Transverse colon (tissue), 4 donors: ENCODE results near the gene MORC4. TPM values are rescaled to one million over a fixed set of nuclear protein-coding genes. Genes with fewer than 3 reads are reported as not detected.

Experiments used
- DNase-seq: peaks from one replicate; pipeline ENCODE4 v3.0.0-alpha.2; 2019
- H3K27ac ChIP-seq, 4 donors: fragments of 200-600 bp; sonication (generic); 2 replicates each; pipeline ENCODE4 v1.5.1; 2016 to 2018; ENCODE audit warnings: inconsistent platforms in 4 of 4
- H3K27me3 ChIP-seq: fragments of 200-600 bp; sonication (generic); 2 replicates; pipeline ENCODE4 v1.5.1; 2017; ENCODE audit warnings: inconsistent platforms
- H3K36me3 ChIP-seq, 4 donors: fragments of 200-600 bp; sonication (generic); 2 replicates each; pipeline ENCODE4 v1.5.1; 2017 to 2019; ENCODE audit warnings: inconsistent platforms in 4 of 4
- H3K4me1 ChIP-seq, 4 donors: fragments of 200-600 bp; sonication (generic); 2 replicates each; pipeline ENCODE4 v1.5.1; 2017 to 2020; ENCODE audit warnings: inconsistent platforms in 4 of 4
- H3K4me3 ChIP-seq, 4 donors: fragments of 200-600 bp; sonication (generic); 1 replicate in 1 of 4; 2 replicates in 3 of 4; pipeline versions ENCODE4 v1.5.1 to v1.6.1; 2017 to 2019; ENCODE audit warnings: inconsistent platforms in 4 of 4
- H3K9me3 ChIP-seq, 2 donors: fragments of 200-600 bp; sonication (generic); 2 replicates each; pipeline ENCODE4 v1.5.1; 2017 to 2019; ENCODE audit warnings: inconsistent platforms in 2 of 2
- CTCF ChIP-seq, 5 experiments: fragments of 200-600 bp in 3 of 5; fragments of 450-650 bp in 2 of 5; sonication (generic) in 3 of 5; IDR thresholded peaks; 1 replicate in 2 of 5; 2 replicates in 3 of 5; pipeline ENCODE4 v1.5.1; 2016 to 2017; ENCODE audit warnings: antibody characterized with exemption in 5 of 5, inconsistent platforms in 3 of 5, mild to moderate bottlenecking in 2 of 5, moderate library complexity in 1 of 5
- EP300 ChIP-seq: sonication (generic); formaldehyde crosslinking; IDR thresholded peaks from one replicate; pipeline ENCODE4 v1.6.1; 2017; ENCODE audit warnings: antibody characterized with exemption, low read depth
- POLR2A ChIP-seq: fragments of 450-650 bp; IDR thresholded peaks from one replicate; pipeline ENCODE4 v1.6.1; 2016; ENCODE audit warnings: antibody characterized with exemption, mild to moderate bottlenecking, moderate library complexity
- POLR2AphosphoS5 ChIP-seq, 3 donors: sonication (generic); formaldehyde crosslinking; IDR thresholded peaks; one replicate each; pipeline ENCODE4 v1.6.1; 2016; ENCODE audit warnings: antibody characterized with exemption in 3 of 3
- whole genome bisulfite sequencing, 2 donors: methylation state at CpG; one replicate each; pipeline ENCODE4 v1.1.5; 2018; ENCODE audit warnings: low coverage in 1 of 2; 5-methylcytosine and 5-hydroxymethylcytosine counted together
- in situ Hi-C, 4 donors: fragments of 200-750 bp; cut with MboI; loops; one replicate each; pipeline versions ENCODE4 v1.15.0 to v1.15.1; 2017; ENCODE audit warnings: low sequenced_read_pairs in 3 of 4, low pct_ligation_motif_present in 1 of 4, low pct_unique_long_range_greater_than_20kb in 1 of 4
- intact Hi-C: fragments of 100-400 bp; cut with DNase I; formaldehyde crosslinking; loops from one replicate; pipeline ENCODE4 v1.15.1; 2023; ENCODE audit warnings: low total_unique reads
- total RNA-seq, 4 donors: library from RNA; depleted of rRNA; stranded (reverse); fragments of >200 nt; gene quantifications; one replicate each; pipeline ENCODE4 v1.1.0, GENCODE V29; 2016

MORC4 gene
- total RNA-seq, 4 donors from 2014 or later = 6.3 to 19.1 (median 8.9) TPM

GRCh38 chrX:107014936-107015335 is 14.9 kb upstream of the MORC4 start:
- Histone ChIP-seq H3K36me3 (no peaks in the 10 kb centered on the region), H3K4me3 (no peak overlapping the region), H3K27ac (no peak overlapping the region), H3K9me3 (no peaks in the 10 kb centered on the region), H3K27me3 (no peaks in the 10 kb centered on the region), H3K4me1 (no peaks in the 10 kb centered on the region)
- TF ChIP-seq CTCF (IDR thresholded peaks at IDR 0.05) = no peak
- no peak for TF ChIP-seq EP300
- TF ChIP-seq POLR2A = no peak
- no peak for TF ChIP-seq POLR2AphosphoS5 (IDR thresholded peaks at IDR 0.05)
- in situ Hi-C loops (loop anchor here in 1 of 4 donors (25.0 kb wide), 1 partner anchor 772 kb away; the partner anchor contains the start of genes NCBP2L and TSC22D3), intact Hi-C loops (no loop called here)
- no peak for DNase-seq
- 26% methylated on average over 1 of the region's 1 CpG; no CpG with 5 or more reads in 1 of the 2 donors for WGBS, 2 donors

GRCh38 chrX:107008034-107008433 is 8.0 kb upstream of the MORC4 start:
- intact Hi-C loops (no loop called here), in situ Hi-C loops (loop anchor here in 1 of 4 donors (25.0 kb wide), 1 partner anchor 779 kb away; the partner anchor contains the start of genes NCBP2L and TSC22D3)
- Histone ChIP-seq H3K4me3 (no peak overlapping the region), H3K4me1 (no peaks in the 10 kb centered on the region), H3K27me3 (no peaks in the 10 kb centered on the region), H3K9me3 (no peaks in the 10 kb centered on the region), H3K36me3 (no peaks in the 10 kb centered on the region), H3K27ac (no peak overlapping the region)
- no peak for TF ChIP-seq CTCF (IDR thresholded peaks at IDR 0.05)
- no peak for TF ChIP-seq POLR2AphosphoS5 (IDR thresholded peaks at IDR 0.05)
- TF ChIP-seq EP300 = no peak
- no peak for TF ChIP-seq POLR2A
- WGBS, 2 donors = 86% methylated on average over 4 of the region's 4 CpGs; no CpG with 5 or more reads in 1 of the 2 donors
- no peak for DNase-seq

GRCh38 chrX:106999002-106999975 is 723 bp downstream of the MORC4 start:
- no peaks in the 10 kb centered on the region for H3K4me1 ChIP-seq
- peak overlapping the region; percentile 45 to 62 (median 58) for H3K4me3 ChIP-seq
- no peaks in the 10 kb centered on the region for H3K9me3 ChIP-seq
- TF ChIP-seq POLR2AphosphoS5 (IDR thresholded peaks at IDR 0.05) = no peak
- TF ChIP-seq EP300 = no peak
- no peak for TF ChIP-seq POLR2A
- TF ChIP-seq CTCF (IDR thresholded peaks at IDR 0.05) = peak in 3 of 5 experiments; percentile 17 to 29 (median 27)
- H3K36me3 ChIP-seq = no peaks in the 10 kb centered on the region
- H3K27ac ChIP-seq = peak overlapping the region; percentile 64 to 83 (median 76)
- H3K27me3 ChIP-seq = no peaks in the 10 kb centered on the region
- intact Hi-C loops (no loop called here), in situ Hi-C loops (no loop called here)
- DNase-seq = peak; percentile 52
- WGBS, 2 donors = 46% methylated on average over 62 of the region's 88 CpGs; no CpG with 5 or more reads in 1 of the 2 donors

- intact Hi-C loops = no loop called here
- Histone ChIP-seq H3K4me3 (no peak overlapping the region), H3K27me3 (no peaks in the 10 kb centered on the region), H3K36me3 (no peaks in the 10 kb centered on the region), H3K27ac (no peak overlapping the region), H3K4me1 (no peaks in the 10 kb centered on the region), H3K9me3 (no peaks in the 10 kb centered on the region)
- no peak for DNase-seq
- WGBS, 2 donors = 82 to 100% methylated on average over 1 to 3 of the region's 3 CpGs
- TF ChIP-seq POLR2A = no peak
- no peak for TF ChIP-seq CTCF (IDR thresholded peaks at IDR 0.05)
- in situ Hi-C loops = no loop called here
Observed at GRCh38 chrX:106997611-106998010, 2.4 kb downstream of the MORC4 start.
